GM18951 (cell line): ENCODE measurements around the gene ARRDC4.
"Not testable (repeated sequence)": the region's sequence is repeated elsewhere in the genome, so short reads cannot be mapped to it uniquely, and the experiment has no call there.

Experiments used
- POLR2A ChIP-seq: IDR thresholded peaks from 4 replicates; pipeline ENCODE4 v1.6.1; 2011; ENCODE audit warnings: mild to moderate bottlenecking; ENCODE audit not compliant: insufficient read length, insufficient read depth; ENCODE audit errors: extremely low read depth
- in situ Hi-C: fragments of 300-500 bp; cut with MboI; formaldehyde crosslinking; loops from one replicate; pipeline ENCODE4 v1.12.0; 2022; ENCODE audit warnings: low sequenced_read_pairs, mixed read lengths, inconsistent platforms; ENCODE audit not compliant: unreplicated experiment

The ARRDC4 gene

GRCh38 chr15:97977734-97978133 is 17.2 kb downstream of the ARRDC4 start:
- TF ChIP-seq POLR2A = no peak

GRCh38 chr15:97978401-97979139 is 18.1 kb downstream of the ARRDC4 start:
- no peak for TF ChIP-seq POLR2A
- in situ Hi-C loops = no loop called here

More at GRCh38 chr15:97977734-97978133, 17.2 kb downstream of the ARRDC4 start:
- in situ Hi-C loops = no loop called here

DNA sequence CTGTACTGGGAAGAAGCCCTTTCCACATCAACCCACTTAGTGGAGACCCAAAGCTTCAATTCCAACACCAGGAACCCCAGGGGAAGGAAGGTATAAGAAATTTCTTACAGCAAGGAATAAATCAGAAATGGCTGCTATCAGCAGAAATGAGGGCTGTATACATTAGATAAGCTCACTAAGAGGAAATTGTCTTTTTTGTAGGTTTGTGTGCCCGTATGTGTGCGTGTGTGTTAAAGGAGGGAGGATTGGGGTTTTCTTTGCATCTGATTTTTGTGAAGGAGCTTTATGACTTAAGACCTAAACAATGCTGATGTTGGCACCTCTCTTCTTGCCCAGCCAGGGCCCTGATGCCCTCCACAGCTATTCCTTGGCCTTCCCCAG is 18.6 kb downstream of the ARRDC4 start:
- TF ChIP-seq POLR2A = no peak
- in situ Hi-C loops = no loop called here

DNA sequence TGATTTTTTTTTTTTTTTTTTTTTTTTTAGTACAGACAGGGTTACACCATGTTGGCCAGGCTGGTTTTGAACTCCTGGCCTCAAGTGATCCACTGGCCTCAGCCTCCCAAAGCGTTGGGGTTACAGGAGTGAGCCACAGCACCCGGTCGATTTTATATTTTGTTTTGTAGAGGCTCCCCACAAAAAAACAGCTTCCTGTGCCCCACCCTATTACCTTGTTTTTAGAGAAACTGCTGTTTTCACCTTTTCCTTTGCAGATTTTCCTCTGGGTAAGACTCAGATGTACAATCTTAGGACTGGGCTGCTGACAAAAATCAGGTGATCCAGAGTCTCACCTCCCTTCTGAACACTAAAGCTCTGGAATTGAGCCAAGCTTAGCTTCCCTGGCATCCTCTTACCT is 20.6 kb downstream of the ARRDC4 start:
- no peak for TF ChIP-seq POLR2A

GRCh38 chr15:97981758-97982157 is 21.3 kb downstream of the ARRDC4 start:
- in situ Hi-C loops = no loop called here
- no peak for TF ChIP-seq POLR2A

More for the DNA sequence above, 20.6 kb downstream of the ARRDC4 start:
- in situ Hi-C loops = no loop called here

DNA sequence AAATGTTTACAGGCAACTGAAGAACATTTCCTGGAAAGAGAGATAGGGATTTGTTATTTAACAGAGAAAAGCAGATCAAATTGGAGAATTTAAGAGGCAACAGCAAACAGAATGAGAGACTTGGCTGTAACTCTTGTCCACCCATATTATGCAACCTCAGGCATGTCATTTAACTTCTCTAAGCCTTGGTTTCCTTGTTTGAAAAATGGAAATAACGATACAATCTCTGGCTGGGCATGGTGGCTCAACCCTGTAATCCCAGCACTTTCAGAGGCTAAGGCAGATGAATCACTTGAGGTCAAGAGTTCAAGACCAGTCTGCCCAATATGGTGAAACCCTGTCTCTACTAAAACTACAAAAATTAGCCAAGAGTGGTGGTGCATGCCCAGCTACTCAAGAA is 23.7 kb downstream of the ARRDC4 start:
- in situ Hi-C loops = no loop called here

DNA sequence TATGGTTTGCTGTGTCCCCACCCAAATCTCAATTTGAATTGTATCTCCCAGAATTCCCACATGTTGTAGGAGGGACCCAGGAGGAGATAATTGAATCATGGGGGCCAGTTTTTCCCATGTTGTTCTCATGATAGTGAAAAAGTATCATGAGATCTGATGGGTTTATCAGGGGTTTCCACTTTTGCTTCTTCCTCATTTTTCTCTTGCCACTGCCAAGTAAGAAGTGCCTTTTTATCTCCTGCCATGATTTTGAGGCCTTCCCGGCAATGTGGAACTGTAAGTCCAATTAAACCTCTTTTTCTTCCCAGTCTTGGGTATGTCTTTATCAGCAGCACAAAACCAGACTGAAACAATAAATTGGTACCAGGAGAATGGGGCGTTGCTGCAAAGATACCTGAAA is 25.5 kb downstream of the ARRDC4 start:
- in situ Hi-C loops = not testable (repeated sequence)

More for the DNA sequence above, 23.7 kb downstream of the ARRDC4 start:
- TF ChIP-seq POLR2A = no peak

DNA sequence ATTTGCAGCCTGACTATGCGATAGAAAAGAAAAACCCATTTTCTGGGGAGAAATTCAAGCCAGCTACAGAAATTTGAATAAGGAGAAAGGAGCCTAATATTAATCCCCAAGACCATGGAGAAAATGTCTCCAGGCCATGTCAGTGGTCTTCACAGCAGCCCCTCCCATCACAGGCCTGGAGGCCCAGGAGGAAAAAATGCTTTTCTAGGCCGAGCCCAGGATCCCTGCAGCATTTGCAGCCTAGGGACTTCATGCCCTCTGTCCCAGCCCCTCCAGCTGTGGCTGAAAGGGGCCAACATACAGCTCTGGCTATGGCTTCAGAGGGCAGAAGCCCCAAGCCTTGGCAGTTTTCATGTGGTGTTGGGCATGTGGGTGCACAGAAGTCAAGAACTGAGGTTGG is 26.3 kb downstream of the ARRDC4 start:
- in situ Hi-C loops = no loop called here
- TF ChIP-seq POLR2A = no peak

- in situ Hi-C loops = no loop called here
- TF ChIP-seq POLR2A = no peak
These were observed 28.8 kb downstream of the ARRDC4 start for GRCh38 chr15:97989299-97989698.

GRCh38 chr15:97991972-97992541 is 31.6 kb downstream of the ARRDC4 start:
- in situ Hi-C loops = no loop called here

DNA sequence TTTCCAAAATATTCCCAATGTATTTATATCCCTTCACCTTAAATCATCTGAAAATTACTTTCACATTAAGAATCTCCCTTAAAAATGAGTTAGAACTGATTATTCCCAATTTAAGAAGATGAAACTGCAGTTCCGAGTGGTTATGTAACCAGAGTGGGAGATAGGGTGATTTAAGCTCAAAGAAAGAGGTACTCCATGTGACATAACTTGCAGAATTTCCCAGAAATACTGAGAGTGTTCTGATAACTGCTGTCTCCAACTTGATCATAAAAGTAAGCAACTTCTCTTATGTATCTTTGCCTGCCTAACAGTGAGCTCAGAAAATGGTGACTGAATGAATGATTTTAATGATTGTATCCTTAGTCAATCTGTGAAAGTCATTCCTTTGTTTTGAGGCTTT is 32.3 kb downstream of the ARRDC4 start:
- in situ Hi-C loops = no loop called here
- no peak for TF ChIP-seq POLR2A

More at GRCh38 chr15:97991972-97992541, 31.6 kb downstream of the ARRDC4 start:
- no peak for TF ChIP-seq POLR2A

- no peak for TF ChIP-seq POLR2A
- in situ Hi-C loops = no loop called here
These were observed 32.8 kb downstream of the ARRDC4 start for GRCh38 chr15:97993310-97993738.

DNA sequence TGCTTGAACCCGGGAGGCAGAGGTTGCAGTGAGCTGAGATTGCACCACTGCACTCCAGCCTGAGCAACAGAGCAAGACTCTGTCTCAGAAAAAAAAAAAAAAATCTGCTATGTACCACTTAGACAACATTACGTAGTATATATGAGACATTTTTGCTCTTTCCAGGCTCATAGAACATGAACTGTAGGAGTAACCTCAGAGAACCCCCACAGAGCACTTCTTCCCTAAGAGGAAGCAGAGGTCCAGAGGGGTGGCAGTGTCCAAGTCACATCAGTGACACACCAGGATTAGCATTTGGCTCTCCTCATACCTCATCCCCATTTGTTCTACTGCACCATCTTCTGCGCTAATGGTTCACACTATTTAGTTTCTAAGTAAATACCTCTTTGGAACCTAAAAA is 33.7 kb downstream of the ARRDC4 start:
- in situ Hi-C loops = no loop called here

DNA sequence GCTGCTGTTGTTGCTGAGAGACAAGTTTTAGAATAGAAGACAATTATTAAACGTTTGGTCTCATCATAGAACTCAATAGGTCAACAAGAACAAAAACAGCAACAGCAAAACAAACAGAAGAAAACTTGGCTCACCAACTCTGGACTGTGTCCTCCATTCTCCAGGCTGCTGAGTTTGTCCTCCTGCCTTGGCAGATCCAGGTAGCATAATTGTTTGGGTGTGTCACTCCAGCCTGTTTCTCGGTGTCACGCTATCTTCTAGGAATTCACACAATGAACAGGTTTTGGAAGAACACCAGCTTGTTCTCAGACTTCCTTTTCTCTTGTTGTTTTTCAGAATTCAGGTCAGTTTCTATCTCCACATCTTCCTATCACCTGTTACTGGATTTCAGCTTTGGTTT is 34.7 kb downstream of the ARRDC4 start:
- no peak for TF ChIP-seq POLR2A
- in situ Hi-C loops = no loop called here

More for the DNA sequence above, 33.7 kb downstream of the ARRDC4 start:
- no peak for TF ChIP-seq POLR2A
